Motor neuron (in vitro differentiated cells): ENCODE results near the gene RSU1. TPM values are rescaled to one million over a fixed set of nuclear protein-coding genes. Genes with fewer than 3 reads are reported as not detected.

Source experiments
- ATAC-seq, 8 experiments: fragments of 200-7000 bp; cut with Tn5 transposase; replicated peaks in 6 of 8; 2 replicates each; pipeline ENCODE4 v1.8.0; 2021; ENCODE audit warnings: mild to moderate bottlenecking in 8 of 8, moderate library complexity in 8 of 8
- H3K27ac ChIP-seq, 2 donors: fragments of 250-450 bp; sonication (Bioruptor Pico); 2 replicates each; pipeline ENCODE4 v1.9.0; 2021; ENCODE audit warnings: antibody characterized with exemption in 2 of 2, mild to moderate bottlenecking in 2 of 2, moderate library complexity in 1 of 2
- H3K4me1 ChIP-seq, 2 donors: fragments of 250-450 bp; sonication (Bioruptor Pico); replicated peaks in 1 of 2; 2 replicates each; pipeline ENCODE4 v1.6.1; 2021; ENCODE audit warnings: antibody characterized with exemption in 2 of 2, mild to moderate bottlenecking in 2 of 2, moderate library complexity in 1 of 2
- H3K4me3 ChIP-seq, 5 donors: fragments of 250-450 bp; sonication (Bioruptor Pico); 2 replicates each; pipeline ENCODE4 v1.9.0; 2021; ENCODE audit warnings: antibody characterized with exemption in 5 of 5, mild to moderate bottlenecking in 5 of 5, moderate library complexity in 4 of 5
- WGBS, 10 experiments: fragments of 450-650 bp; shearing (Covaris generic); methylation state at CpG; one replicate each; pipeline ENCODE4 v1.0.0; 2022; 5-methylcytosine and 5-hydroxymethylcytosine counted together
- in situ Hi-C, 9 experiments: fragments of 400-800 bp; cut with MboI; loops; one replicate each; pipeline ENCODE4 v1.15.0; 2021; ENCODE audit warnings: low sequenced_read_pairs in 9 of 9, low pct_unique_long_range_greater_than_20kb in 2 of 9; ENCODE audit not compliant: unreplicated experiment in 9 of 9
- total RNA-seq, 8 experiments: library from RNA; unstranded; fragments of 300-600 nt; gene quantifications; 2 replicates each; pipeline versions ENCODE4 v1.2.3 to v1.2.4, GENCODE V29; 2022

The RSU1 gene
- total RNA-seq, 8 experiments from 2014 or later = 20.9 to 55.9 (median 35.0) TPM

- in situ Hi-C loops = no loop called here
- WGBS, 10 experiments = 83 to 100% (median 91%) methylated on average over 1 to 5 of the region's 5 CpGs
- no peak overlapping the region for H3K27ac ChIP-seq
- H3K4me3 ChIP-seq = no peak overlapping the region
- ATAC-seq = no peak
- no peaks in the 10 kb centered on the region for H3K4me1 ChIP-seq
Measured at GRCh38 chr10:16716051-16716450, 101.2 kb downstream of the RSU1 start.

DNA sequence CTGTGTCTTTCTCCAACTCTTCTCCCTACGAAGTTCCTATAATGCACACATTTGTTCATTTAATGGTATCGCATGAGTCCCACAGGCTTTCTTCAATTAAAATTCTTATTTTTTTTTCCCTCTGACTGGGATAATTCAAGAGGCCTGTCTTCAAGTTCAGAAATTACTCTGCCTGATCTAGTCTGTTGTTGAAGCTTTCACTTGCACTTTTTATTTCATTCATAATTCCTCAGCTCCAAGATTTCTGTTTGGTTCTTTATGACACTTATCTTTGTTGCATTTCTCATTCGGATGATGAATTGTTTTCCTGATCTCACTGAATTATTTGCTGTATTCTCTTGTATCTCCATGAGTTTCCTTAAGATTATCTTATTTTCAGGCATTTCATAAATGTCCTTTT lies 103.9 kb downstream of the RSU1 start:
- Histone ChIP-seq H3K4me3 (no peak overlapping the region), H3K27ac (no peak overlapping the region), H3K4me1 (no peaks in the 10 kb centered on the region)
- ATAC-seq = no peak
- 82 to 100% (median 95%) methylated on average over 2 to 3 of the region's 3 CpGs for WGBS, 10 experiments
- in situ Hi-C loops = no loop called here

- in situ Hi-C loops = no loop called here
- H3K27ac ChIP-seq = no peak overlapping the region
Measured at GRCh38 chr10:16712883-16713282, 104.3 kb downstream of the RSU1 start.

GRCh38 chr10:16700331-16700730 lies 116.9 kb downstream of the RSU1 start:
- peak overlapping the region; percentile 0 to 10 for H3K27ac ChIP-seq
- in situ Hi-C loops = no loop called here
- ATAC-seq = no peak
- peaks cover 24 to 45% of the 10 kb centered on the region in 2 donors for H3K4me1 ChIP-seq
- WGBS, 10 experiments = 86 to 100% (median 100%) methylated on average over 1 to 5 of the region's 5 CpGs; no CpG with 5 or more reads in 1 of the 10 experiments
- no peak overlapping the region for H3K4me3 ChIP-seq

More at GRCh38 chr10:16712883-16713282, 104.3 kb downstream of the RSU1 start:
- ATAC-seq = no peak
- Histone ChIP-seq H3K4me1 (no peaks in the 10 kb centered on the region), H3K4me3 (no peak overlapping the region)
- WGBS, 10 experiments = 80 to 100% (median 100%) methylated on average over 1 of the region's 1 CpG; no CpG with 5 or more reads in 1 of the 10 experiments

- WGBS, 10 experiments = 0 to 88% (median 40%) methylated on average over 1 to 17 of the region's 17 CpGs; no CpG with 5 or more reads in 1 of the 10 experiments
- peaks cover 24 to 44% of the 10 kb centered on the region in 2 donors for H3K4me1 ChIP-seq
- in situ Hi-C loops = no loop called here
- peak overlapping the region in 1 of 5 donors; percentile 5 for H3K4me3 ChIP-seq
- ATAC-seq = peak in 6 of 8 experiments; percentile 67 to 96 (median 96)
- H3K27ac ChIP-seq = peak overlapping the region; percentile 10 to 29
Measured at GRCh38 chr10:16699435-16700057, 117.7 kb downstream of the RSU1 start.

GRCh38 chr10:16698461-16698860 lies 118.8 kb downstream of the RSU1 start:
- peaks cover 24 to 40% of the 10 kb centered on the region in 2 donors for H3K4me1 ChIP-seq
- H3K4me3 ChIP-seq = no peak overlapping the region
- in situ Hi-C loops = no loop called here
- ATAC-seq = no peak
- 40 to 100% (median 73%) methylated on average over 1 to 3 of the region's 4 CpGs; no CpG with 5 or more reads in 5 of the 10 experiments for WGBS, 10 experiments
- H3K27ac ChIP-seq = peak overlapping the region in 1 of 2 donors; percentile 29

- in situ Hi-C loops = no loop called here
Measured at GRCh38 chr10:16690417-16690816, 126.8 kb downstream of the RSU1 start.

GRCh38 chr10:16689696-16690095 lies 127.5 kb downstream of the RSU1 start:
- no peak overlapping the region for H3K4me3 ChIP-seq
- ATAC-seq = peak in 1 of 8 experiments; percentile 52
- 40 to 91% (median 68%) methylated on average over 1 to 5 of the region's 5 CpGs for WGBS, 10 experiments
- peaks cover 6 to 9% of the 10 kb centered on the region in 2 donors for H3K4me1 ChIP-seq
- no peak overlapping the region for H3K27ac ChIP-seq
- in situ Hi-C loops = no loop called here

More at GRCh38 chr10:16690417-16690816, 126.8 kb downstream of the RSU1 start:
- Histone ChIP-seq H3K4me3 (no peak overlapping the region), H3K4me1 (peaks cover 6 to 9% of the 10 kb centered on the region in 2 donors), H3K27ac (no peak overlapping the region)
- ATAC-seq = no peak
- WGBS, 10 experiments = 78 to 100% (median 89%) methylated on average over 1 to 5 of the region's 5 CpGs

DNA sequence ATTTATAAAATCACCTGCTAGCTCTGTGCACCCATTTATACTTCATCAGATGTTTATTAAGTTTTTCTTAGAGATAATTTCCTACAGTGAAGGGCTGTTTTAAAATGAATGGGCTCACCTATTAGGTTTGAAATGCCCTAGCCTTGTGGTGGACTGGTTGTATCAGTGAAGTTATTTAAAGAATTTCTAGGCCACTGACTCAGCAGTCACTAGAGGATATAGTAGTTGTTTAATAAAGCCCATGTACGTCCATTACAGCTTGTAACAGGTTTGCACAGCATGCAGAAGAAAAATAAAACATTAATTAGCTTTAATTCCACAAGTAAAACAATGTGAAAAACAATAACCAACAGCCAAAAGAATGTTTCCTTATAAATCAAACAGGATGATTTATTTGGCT lies 128.0 kb downstream of the RSU1 start:
- ATAC-seq = no peak
- WGBS, 10 experiments = 55 to 100% (median 100%) methylated on average over 1 of the region's 1 CpG; no CpG with 5 or more reads in 1 of the 10 experiments
- in situ Hi-C loops = no loop called here
- H3K27ac ChIP-seq = no peak overlapping the region
- H3K4me3 ChIP-seq = no peak overlapping the region
- peaks cover 6 to 9% of the 10 kb centered on the region in 2 donors for H3K4me1 ChIP-seq

GRCh38 chr10:16686054-16686902 lies 130.9 kb downstream of the RSU1 start:
- Histone ChIP-seq H3K4me3 (no peak overlapping the region), H3K4me1 (peaks cover 9 to 10% of the 10 kb centered on the region in 2 donors), H3K27ac (no peak overlapping the region)
- in situ Hi-C loops = no loop called here
- ATAC-seq = no peak
- WGBS, 10 experiments = 44 to 100% (median 73%) methylated on average over 1 to 2 of the region's 2 CpGs

GRCh38 chr10:16685551-16685950 lies 131.7 kb downstream of the RSU1 start:
- no peak for ATAC-seq
- 80 to 100% (median 97%) methylated on average over 1 to 6 of the region's 6 CpGs; no CpG with 5 or more reads in 1 of the 10 experiments for WGBS, 10 experiments
- no peak overlapping the region for H3K4me3 ChIP-seq
- H3K27ac ChIP-seq = no peak overlapping the region
- in situ Hi-C loops = no loop called here
- peaks cover 9 to 17% of the 10 kb centered on the region in 2 donors for H3K4me1 ChIP-seq

DNA sequence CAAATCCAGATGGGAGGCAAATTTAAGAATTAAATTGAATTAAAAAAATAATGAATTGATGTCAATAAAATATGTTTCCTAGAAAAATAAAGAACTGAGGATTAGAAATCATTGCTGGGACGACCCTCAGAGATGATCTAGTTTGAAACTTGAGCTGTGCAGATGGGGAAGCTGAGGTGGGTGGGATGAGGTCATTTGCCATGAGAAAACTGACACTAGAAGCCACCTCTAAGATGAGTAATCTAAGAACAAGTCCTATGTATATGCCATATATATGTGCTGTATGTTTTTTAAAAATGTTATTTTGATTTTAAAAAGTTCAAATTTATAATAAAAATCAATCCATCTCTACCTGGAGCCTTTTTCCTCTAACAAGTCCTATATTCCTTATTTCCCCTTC lies 135.7 kb downstream of the RSU1 start:
- in situ Hi-C loops = no loop called here
- 43 to 86% (median 54%) methylated on average over 1 of the region's 1 CpG for WGBS, 10 experiments

GRCh38 chr10:16679511-16679910 lies 137.7 kb downstream of the RSU1 start:
- no peak overlapping the region for H3K4me3 ChIP-seq
- peaks cover 0 to 12% of the 10 kb centered on the region in 2 donors for H3K4me1 ChIP-seq
- no peak overlapping the region for H3K27ac ChIP-seq
- 85 to 96% (median 92%) methylated on average over 2 to 6 of the region's 6 CpGs; no CpG with 5 or more reads in 2 of the 10 experiments for WGBS, 10 experiments
- in situ Hi-C loops = no loop called here
- ATAC-seq = no peak

More for the DNA sequence above, 135.7 kb downstream of the RSU1 start:
- Histone ChIP-seq H3K4me3 (no peak overlapping the region), H3K4me1 (peaks cover 0 to 18% of the 10 kb centered on the region in 2 donors), H3K27ac (no peak overlapping the region)
- no peak for ATAC-seq
